Measurements from ENCODE around the gene RNF208.

Gene RNF208

GRCh38 chr9:137175345-137175961 lies 46.6 kb downstream of the RNF208 start:
- no peak overlapping the region for H3K4me3 ChIP-seq (ENCODE audit: low read depth, low read length)
- TF ChIP-seq CTCF (IDR thresholded peaks at IDR 0.05; ENCODE audit: insufficient read depth, low read depth, low read length, missing control alignments), result peak; percentile 39
- DNase-seq (ENCODE audit: low read depth), result no peak

GRCh38 chr9:137174722-137175293 lies 47.2 kb downstream of the RNF208 start:
- H3K4me3 ChIP-seq (ENCODE audit: low read depth, low read length), result no peak overlapping the region
- peak; percentile 26 for DNase-seq (ENCODE audit: low read depth)
- no peak for TF ChIP-seq CTCF (IDR thresholded peaks at IDR 0.05; ENCODE audit: insufficient read depth, low read depth, low read length, missing control alignments)

GRCh38 chr9:137173796-137174664 lies 48.0 kb downstream of the RNF208 start:
- DNase-seq (ENCODE audit: low read depth), result no peak
- no peak for TF ChIP-seq CTCF (IDR thresholded peaks at IDR 0.05; ENCODE audit: insufficient read depth, low read depth, low read length, missing control alignments)
- H3K4me3 ChIP-seq (ENCODE audit: low read depth, low read length), result no peak overlapping the region

- TF ChIP-seq CTCF (IDR thresholded peaks at IDR 0.05; ENCODE audit: insufficient read depth, low read depth, low read length, missing control alignments), result no peak
- H3K4me3 ChIP-seq (ENCODE audit: low read depth, low read length), result no peak overlapping the region
- DNase-seq (ENCODE audit: low read depth), result no peak
Measured at GRCh38 chr9:137172901-137173795, 48.9 kb downstream of the RNF208 start.

- no peak overlapping the region for H3K4me3 ChIP-seq (ENCODE audit: low read depth, low read length)
- DNase-seq (ENCODE audit: low read depth), result no peak
- no peak for TF ChIP-seq CTCF (IDR thresholded peaks at IDR 0.05; ENCODE audit: insufficient read depth, low read depth, low read length, missing control alignments)
Measured at GRCh38 chr9:137171149-137171900, 50.7 kb downstream of the RNF208 start.
